GM12878 (cell line): ENCODE data around the gene RIPPLY3. TPM values are rescaled to one million over a fixed set of nuclear protein-coding genes. Genes with fewer than 3 reads are reported as not detected.

ENCODE experiments used
- ASH2L ChIP-seq: fragments of 300-600, 200-600 bp; sonication (generic); IDR thresholded peaks from 2 replicates; pipeline ENCODE4 v1.6.1; 2017; ENCODE audit warnings: low read depth, mild to moderate bottlenecking, borderline replicate concordance
- BCLAF1 ChIP-seq: fragments of 450-650 bp; IDR thresholded peaks from 2 replicates; pipeline ENCODE4 v1.6.1; 2017; ENCODE audit warnings: antibody characterized with exemption, mild to moderate bottlenecking, moderate library complexity
- BMI1 ChIP-seq: fragments of 450-650 bp; IDR thresholded peaks from 2 replicates; pipeline ENCODE4 v1.6.1; 2016; ENCODE audit warnings: mild to moderate bottlenecking, moderate library complexity, borderline replicate concordance
- CEBPB ChIP-seq, 2 experiments: fragments of 150-350 bp in 1 of 2; IDR thresholded peaks; 2 replicates each; pipeline ENCODE4 v1.6.1; 2012 to 2014; ENCODE audit warnings: low read depth in 2 of 2, low read length in 2 of 2, borderline replicate concordance in 1 of 2, inconsistent platforms in 1 of 2
- DPF2 ChIP-seq: fragments of 450-650 bp; IDR thresholded peaks from 2 replicates; pipeline ENCODE4 v1.6.1; 2017; ENCODE audit warnings: mild to moderate bottlenecking
- IRF3 ChIP-seq: fragments of 450-650 bp; IDR thresholded peaks from 2 replicates; pipeline ENCODE4 v1.6.1; 2014; ENCODE audit warnings: mild to moderate bottlenecking
- MLLT1 ChIP-seq: fragments of 450-650 bp; IDR thresholded peaks from 2 replicates; pipeline ENCODE4 v1.6.1; 2016; ENCODE audit warnings: mild to moderate bottlenecking
- NBN ChIP-seq: fragments of 450-650 bp; IDR thresholded peaks from 2 replicates; pipeline ENCODE4 v1.6.1; 2016
- NFIC ChIP-seq: IDR thresholded peaks from 2 replicates; pipeline ENCODE4 v1.6.1; 2012; ENCODE audit warnings: low read depth, mild to moderate bottlenecking, inconsistent platforms, low read length, moderate library complexity
- NFYB ChIP-seq: IDR thresholded peaks from 2 replicates; pipeline ENCODE4 v1.6.1; 2011; ENCODE audit warnings: low read depth, mild to moderate bottlenecking, low read length, improper control_type of control experiment, moderate library complexity; ENCODE audit not compliant: insufficient read depth
- NR2C1 ChIP-seq: fragments of 450-650 bp; IDR thresholded peaks from 2 replicates; pipeline ENCODE4 v1.6.1; 2017; ENCODE audit warnings: antibody characterized with exemption, mild to moderate bottlenecking, moderate library complexity
- NR2F1 ChIP-seq: fragments of 450-650 bp; conservative IDR thresholded peaks from 2 replicates; pipeline ENCODE4 v1.6.1; 2017; ENCODE audit warnings: mild to moderate bottlenecking
- PAX5 ChIP-seq: IDR thresholded peaks from 2 replicates; pipeline ENCODE4 v1.6.1; 2011; ENCODE audit warnings: low read depth, low read length, borderline replicate concordance
- RAD21 ChIP-seq: IDR thresholded peaks from 2 replicates; pipeline ENCODE4 v1.6.1; 2011; ENCODE audit warnings: mild to moderate bottlenecking, low read depth, low read length, moderate library complexity; ENCODE audit not compliant: insufficient read depth
- RELA ChIP-seq: fragments of 450-650 bp; IDR thresholded peaks from 2 replicates; pipeline ENCODE4 v1.8.0; 2014; ENCODE audit warnings: borderline replicate concordance; ENCODE audit not compliant: partially characterized antibody
- SIN3A ChIP-seq: IDR thresholded peaks from 2 replicates; pipeline ENCODE4 v1.6.1; 2012; ENCODE audit warnings: low read depth, low read length, improper control_type of control experiment
- SREBF1 ChIP-seq: IDR thresholded peaks from 2 replicates; pipeline ENCODE4 v1.6.1; 2012; ENCODE audit warnings: mild to moderate bottlenecking, low read length
- STAT1 ChIP-seq: fragments of 450-650 bp; conservative IDR thresholded peaks from 2 replicates; pipeline ENCODE4 v1.6.1; 2014; ENCODE audit warnings: antibody characterized with exemption, mild to moderate bottlenecking
- polyA plus RNA-seq, 11 experiments: library from polyadenylated mRNA; depleted of rRNA in 4 of 11; unstranded in 6 of 11; stranded (reverse) in 5 of 11; fragments of >200 nt; fragmentation: Nextera tagmentation in 4 of 11; fragmentation: Illumina TruSeq in 1 of 11; extraction: Ambion mirVana in 4 of 11; extraction: Trizol in 1 of 11; gene quantifications; 1 replicate in 1 of 11; 2 replicates in 10 of 11; pipeline versions ENCODE4 v1.2.1 to v1.2.3, GENCODE V29; 2011 to 2016; ENCODE audit warnings: inconsistent platforms in 2 of 11, missing spikeins in 2 of 11, low read depth in 1 of 11
- total RNA-seq, 4 experiments: library from RNA; depleted of rRNA in 3 of 4; stranded (reverse); fragments of >200 nt in 3 of 4; fragmentation: Illumina TruSeq in 1 of 4; extraction: Trizol in 1 of 4; gene quantifications; 2 replicates each; pipeline versions ENCODE4 v1.2.1 to v1.2.3, GENCODE V29; 2013 to 2021
- TF ChIP-seq, protein P1 (sequence below): fragments of 450-650 bp; formaldehyde crosslinking; IDR thresholded peaks from 2 replicates; pipeline ENCODE4 v1.4.0; 2022; ENCODE audit warnings: mild to moderate bottlenecking, moderate library complexity
- TF ChIP-seq, protein P2 (sequence below): fragments of 450-650 bp; IDR thresholded peaks from 2 replicates; pipeline ENCODE4 v1.6.1; 2016; ENCODE audit warnings: mild to moderate bottlenecking

RIPPLY3 gene
- total and polyA plus RNA-seq, 10 of the 15 experiments (the other 5 are each of a cell fraction or from before 2014, with no cell fraction given) = not detected

GRCh38 chr21:36976882-36977651 is 29.4 kb upstream of the RIPPLY3 start (continued):
- TF ChIP-seq, protein P1, sequence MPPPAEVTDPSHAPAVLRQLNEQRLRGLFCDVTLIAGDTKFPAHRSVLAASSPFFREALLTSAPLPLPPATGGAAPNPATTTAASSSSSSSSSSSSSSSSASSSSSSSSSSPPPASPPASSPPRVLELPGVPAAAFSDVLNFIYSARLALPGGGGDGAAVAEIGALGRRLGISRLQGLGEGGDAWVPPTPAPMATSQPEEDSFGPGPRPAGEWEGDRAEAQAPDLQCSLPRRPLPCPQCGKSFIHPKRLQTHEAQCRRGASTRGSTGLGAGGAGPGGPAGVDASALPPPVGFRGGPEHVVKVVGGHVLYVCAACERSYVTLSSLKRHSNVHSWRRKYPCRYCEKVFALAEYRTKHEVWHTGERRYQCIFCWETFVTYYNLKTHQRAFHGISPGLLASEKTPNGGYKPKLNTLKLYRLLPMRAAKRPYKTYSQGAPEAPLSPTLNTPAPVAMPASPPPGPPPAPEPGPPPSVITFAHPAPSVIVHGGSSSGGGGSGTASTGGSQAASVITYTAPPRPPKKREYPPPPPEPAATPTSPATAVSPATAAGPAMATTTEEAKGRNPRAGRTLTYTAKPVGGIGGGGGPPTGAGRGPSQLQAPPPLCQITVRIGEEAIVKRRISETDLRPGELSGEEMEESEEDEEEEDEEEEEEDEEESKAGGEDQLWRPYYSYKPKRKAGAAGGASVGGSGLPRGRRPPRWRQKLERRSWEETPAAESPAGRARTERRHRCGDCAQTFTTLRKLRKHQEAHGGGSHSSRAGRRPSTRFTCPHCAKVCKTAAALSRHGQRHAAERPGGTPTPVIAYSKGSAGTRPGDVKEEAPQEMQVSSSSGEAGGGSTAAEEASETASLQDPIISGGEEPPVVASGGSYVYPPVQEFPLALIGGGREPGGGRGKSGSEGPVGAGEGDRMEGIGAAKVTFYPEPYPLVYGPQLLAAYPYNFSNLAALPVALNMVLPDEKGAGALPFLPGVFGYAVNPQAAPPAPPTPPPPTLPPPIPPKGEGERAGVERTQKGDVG (CRISPR knock-in tag) = no peak
- TF ChIP-seq NFIC (no peak), DPF2 (peak; percentile 55), PAX5 (peak; percentile 15; the same call in 1 of the 2 replicates), SREBF1 (no peak), BMI1 (no peak), MLLT1 (peak; percentile 37; the same call in 1 of the 2 replicates), SIN3A (no peak), ASH2L (no peak), STAT1 (no peak; the same call in 1 of the 2 replicates), RELA (no peak), NR2F1 (peak; percentile 56), NR2C1 (no peak), BCLAF1 (no peak), NFYB (no peak), IRF3 (no peak), RAD21 (peak; percentile 79), NBN (peak; percentile 65; the same call in 1 of the 2 replicates), CEBPB (IDR thresholded peaks at IDR 0.05; ENCODE audit: borderline replicate concordance in 1 of 2, low read depth in 2 of 2, low read length in 2 of 2) (no peak)
- TF ChIP-seq, protein P2, sequence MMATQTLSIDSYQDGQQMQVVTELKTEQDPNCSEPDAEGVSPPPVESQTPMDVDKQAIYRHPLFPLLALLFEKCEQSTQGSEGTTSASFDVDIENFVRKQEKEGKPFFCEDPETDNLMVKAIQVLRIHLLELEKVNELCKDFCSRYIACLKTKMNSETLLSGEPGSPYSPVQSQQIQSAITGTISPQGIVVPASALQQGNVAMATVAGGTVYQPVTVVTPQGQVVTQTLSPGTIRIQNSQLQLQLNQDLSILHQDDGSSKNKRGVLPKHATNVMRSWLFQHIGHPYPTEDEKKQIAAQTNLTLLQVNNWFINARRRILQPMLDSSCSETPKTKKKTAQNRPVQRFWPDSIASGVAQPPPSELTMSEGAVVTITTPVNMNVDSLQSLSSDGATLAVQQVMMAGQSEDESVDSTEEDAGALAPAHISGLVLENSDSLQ = peak; percentile 50; the same call in 1 of the 2 replicates
